ENCODE measurements around the gene EN2.

The EN2 gene

GRCh38 chr7:155496267-155497005 lies 38.5 kb downstream of the EN2 start:
- no peak for DNase-seq (ENCODE audit: low read depth)
- TF ChIP-seq, protein P1, sequence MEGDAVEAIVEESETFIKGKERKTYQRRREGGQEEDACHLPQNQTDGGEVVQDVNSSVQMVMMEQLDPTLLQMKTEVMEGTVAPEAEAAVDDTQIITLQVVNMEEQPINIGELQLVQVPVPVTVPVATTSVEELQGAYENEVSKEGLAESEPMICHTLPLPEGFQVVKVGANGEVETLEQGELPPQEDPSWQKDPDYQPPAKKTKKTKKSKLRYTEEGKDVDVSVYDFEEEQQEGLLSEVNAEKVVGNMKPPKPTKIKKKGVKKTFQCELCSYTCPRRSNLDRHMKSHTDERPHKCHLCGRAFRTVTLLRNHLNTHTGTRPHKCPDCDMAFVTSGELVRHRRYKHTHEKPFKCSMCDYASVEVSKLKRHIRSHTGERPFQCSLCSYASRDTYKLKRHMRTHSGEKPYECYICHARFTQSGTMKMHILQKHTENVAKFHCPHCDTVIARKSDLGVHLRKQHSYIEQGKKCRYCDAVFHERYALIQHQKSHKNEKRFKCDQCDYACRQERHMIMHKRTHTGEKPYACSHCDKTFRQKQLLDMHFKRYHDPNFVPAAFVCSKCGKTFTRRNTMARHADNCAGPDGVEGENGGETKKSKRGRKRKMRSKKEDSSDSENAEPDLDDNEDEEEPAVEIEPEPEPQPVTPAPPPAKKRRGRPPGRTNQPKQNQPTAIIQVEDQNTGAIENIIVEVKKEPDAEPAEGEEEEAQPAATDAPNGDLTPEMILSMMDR (IDR thresholded peaks at IDR 0.05; ENCODE audit: low read depth, low read length, missing control alignments) = no peak
- no peak overlapping the region for H3K4me3 ChIP-seq (ENCODE audit: low read depth, low read length)
- in situ Hi-C loops (cut with HindIII; ENCODE audit: low sequenced_read_pairs) = no loop called here

- TF ChIP-seq, protein P1 (IDR thresholded peaks at IDR 0.05; ENCODE audit: low read depth, low read length, missing control alignments) = no peak
- in situ Hi-C loops (cut with HindIII; ENCODE audit: low sequenced_read_pairs) = no loop called here
Observed at GRCh38 chr7:155497149-155497901, 39.4 kb downstream of the EN2 start.

GRCh38 chr7:155505422-155505793 lies 47.5 kb downstream of the EN2 start:
- no peak for DNase-seq (ENCODE audit: low read depth)
- TF ChIP-seq, protein P1 (IDR thresholded peaks at IDR 0.05; ENCODE audit: low read depth, low read length, missing control alignments) = no peak
- no peak overlapping the region for H3K4me3 ChIP-seq (ENCODE audit: low read depth, low read length)
- in situ Hi-C loops (cut with HindIII; ENCODE audit: low sequenced_read_pairs) = loop anchor here (5.0 kb wide), 1 partner anchor 37 kb away; no protein-coding TSS in a partner anchor

More at GRCh38 chr7:155497149-155497901, 39.4 kb downstream of the EN2 start:
- H3K4me3 ChIP-seq (ENCODE audit: low read depth, low read length) = no peak overlapping the region
- no peak for DNase-seq (ENCODE audit: low read depth)

- DNase-seq (ENCODE audit: low read depth) = no peak
- H3K4me3 ChIP-seq (ENCODE audit: low read depth, low read length) = no peak overlapping the region
- in situ Hi-C loops (cut with HindIII; ENCODE audit: low sequenced_read_pairs) = loop anchor here (5.0 kb wide), 1 partner anchor 35 kb away; no protein-coding TSS in a partner anchor
- TF ChIP-seq, protein P1 (IDR thresholded peaks at IDR 0.05; ENCODE audit: low read depth, low read length, missing control alignments) = no peak
Observed at GRCh38 chr7:155506854-155507337, 49.0 kb downstream of the EN2 start.

DNA sequence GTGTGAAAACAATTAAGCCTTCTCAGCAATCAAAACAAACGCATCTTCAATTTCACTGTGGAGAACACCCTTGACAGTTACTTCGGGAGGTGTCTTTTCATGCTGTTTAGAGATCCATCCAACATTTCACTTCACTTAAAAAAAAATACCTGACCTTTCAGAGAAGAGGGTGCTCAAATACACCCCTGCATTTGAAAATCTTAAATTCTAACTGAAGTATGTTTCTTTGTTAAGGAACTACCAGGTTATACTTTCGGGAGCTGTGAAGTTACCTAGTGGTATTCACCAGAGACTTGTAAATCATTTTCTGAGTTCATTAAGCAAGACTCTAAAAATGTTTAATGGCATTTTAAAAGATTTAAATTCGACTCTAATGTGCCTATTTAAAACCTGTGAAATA lies 49.6 kb downstream of the EN2 start:
- no peak overlapping the region for H3K4me3 ChIP-seq (ENCODE audit: low read depth, low read length)
- no peak for DNase-seq (ENCODE audit: low read depth)
- TF ChIP-seq, protein P1 (IDR thresholded peaks at IDR 0.05; ENCODE audit: low read depth, low read length, missing control alignments) = no peak
- in situ Hi-C loops (cut with HindIII; ENCODE audit: low sequenced_read_pairs) = loop anchor here (5.0 kb wide), 1 partner anchor 35 kb away; no protein-coding TSS in a partner anchor
